ENCODE measurements around the gene SND1.

The SND1 gene

GRCh38 chr7:127690337-127690736 lies 38.3 kb downstream of the SND1 start:
- no peak for TF ChIP-seq CTCF (IDR thresholded peaks at IDR 0.05; ENCODE audit: extremely low read depth, missing control alignments)
- DNase-seq (ENCODE audit: low spot score) = no peak

- DNase-seq (ENCODE audit: low spot score) = no peak
Measured at GRCh38 chr7:127690806-127691205, 38.8 kb downstream of the SND1 start.

GRCh38 chr7:127692200-127692599 lies 40.2 kb downstream of the SND1 start:
- TF ChIP-seq CTCF (IDR thresholded peaks at IDR 0.05; ENCODE audit: extremely low read depth, missing control alignments) = no peak
- DNase-seq (ENCODE audit: low spot score) = no peak

More at GRCh38 chr7:127690806-127691205, 38.8 kb downstream of the SND1 start:
- TF ChIP-seq CTCF (IDR thresholded peaks at IDR 0.05; ENCODE audit: extremely low read depth, missing control alignments) = no peak

GRCh38 chr7:127699853-127700252 lies 47.9 kb downstream of the SND1 start:
- no peak for TF ChIP-seq CTCF (IDR thresholded peaks at IDR 0.05; ENCODE audit: extremely low read depth, missing control alignments)
- DNase-seq (ENCODE audit: low spot score) = no peak

- no peak for DNase-seq (ENCODE audit: low spot score)
- TF ChIP-seq CTCF (IDR thresholded peaks at IDR 0.05; ENCODE audit: extremely low read depth, missing control alignments) = no peak
Measured at GRCh38 chr7:127702052-127702652, 50.2 kb downstream of the SND1 start.

- no peak for TF ChIP-seq CTCF (IDR thresholded peaks at IDR 0.05; ENCODE audit: extremely low read depth, missing control alignments)
- no peak for DNase-seq (ENCODE audit: low spot score)
Measured at GRCh38 chr7:127702938-127703337, 50.9 kb downstream of the SND1 start.

GRCh38 chr7:127704211-127704610 lies 52.2 kb downstream of the SND1 start:
- no peak for DNase-seq (ENCODE audit: low spot score)
- no peak for TF ChIP-seq CTCF (IDR thresholded peaks at IDR 0.05; ENCODE audit: extremely low read depth, missing control alignments)

Measured in GM20000 (cell line).